DOHH2 (cell line): ENCODE data around the gene AVPR1B.

Source experiments
- H3F3A ChIP-seq: fragments of 200-600 bp; sonication (generic), shearing (Covaris generic); 2 replicates; pipeline ENCODE4 v1.6.0; 2016; ENCODE audit warnings: antibody characterized with exemption, mild to moderate bottlenecking; ENCODE audit not compliant: control insufficient read depth, insufficient read depth
- H3K27ac ChIP-seq: fragments of 200-600 bp; sonication (generic); 2 replicates; pipeline ENCODE4 v1.5.1; 2014; ENCODE audit warnings: low read depth, mild to moderate bottlenecking, low read length, moderate library complexity
- H3K27me3 ChIP-seq: fragments of 200-600 bp; sonication (generic); 2 replicates; pipeline ENCODE4 v1.6.1; 2014; ENCODE audit warnings: mild to moderate bottlenecking, low read length, mixed read lengths; ENCODE audit not compliant: control insufficient read depth
- H3K36me3 ChIP-seq: fragments of 200-600 bp; sonication (generic); 2 replicates; pipeline ENCODE4 v1.6.1; 2014; ENCODE audit warnings: mild to moderate bottlenecking, low read length, moderate library complexity, mixed read lengths; ENCODE audit not compliant: control insufficient read depth
- H3K4me1 ChIP-seq: fragments of 200-600 bp; sonication (generic); 2 replicates; pipeline ENCODE4 v1.6.1; 2014; ENCODE audit warnings: mild to moderate bottlenecking, low read length, mixed read lengths; ENCODE audit not compliant: control insufficient read depth
- H3K4me2 ChIP-seq: fragments of 200-600 bp; sonication (generic); 2 replicates; pipeline ENCODE4 v1.6.0; 2014; ENCODE audit warnings: mild to moderate bottlenecking, low read length, moderate library complexity
- H3K4me3 ChIP-seq: fragments of 200-600 bp; sonication (generic); 2 replicates; pipeline ENCODE4 v1.5.1; 2014; ENCODE audit warnings: mild to moderate bottlenecking, low read length, mixed read lengths
- H3K79me2 ChIP-seq: fragments of 200-600 bp; sonication (generic); 2 replicates; pipeline ENCODE4 v1.6.1; 2014; ENCODE audit warnings: mild to moderate bottlenecking, low read length, mixed read lengths; ENCODE audit not compliant: control insufficient read depth
- H3K9me2 ChIP-seq: fragments of 200-600 bp; sonication (generic); replicated peaks from 2 replicates; pipeline ENCODE4 v1.6.1; 2014; ENCODE audit warnings: mild to moderate bottlenecking, low read length, mixed read lengths; ENCODE audit not compliant: control insufficient read depth
- H3K9me3 ChIP-seq: fragments of 200-600 bp; sonication (generic); 2 replicates; pipeline ENCODE4 v1.6.1; 2014; ENCODE audit warnings: antibody characterized with exemption, low read length, mixed read lengths; ENCODE audit not compliant: control insufficient read depth, insufficient read depth
- H4K20me1 ChIP-seq: fragments of 200-600 bp; sonication (generic); 2 replicates; pipeline ENCODE4 v1.6.0; 2014; ENCODE audit warnings: low read depth, mild to moderate bottlenecking, antibody characterized with exemption, low read length, moderate library complexity; ENCODE audit not compliant: control insufficient read depth, insufficient read depth
- EZH2phosphoT487 ChIP-seq: fragments of 200-600 bp; sonication (generic); IDR thresholded peaks from 2 replicates; pipeline ENCODE4 v1.6.1; 2017; ENCODE audit warnings: borderline replicate concordance, mild to moderate bottlenecking, antibody characterized with exemption, low read length, moderate library complexity, mixed read lengths
- TF ChIP-seq, protein P1 (sequence below): fragments of 200-600 bp; sonication (generic); IDR thresholded peaks from one replicate; pipeline ENCODE4 v1.5.1; 2014; ENCODE audit warnings: antibody characterized with exemption, mild to moderate bottlenecking, low read depth, low read length; ENCODE audit not compliant: poor library complexity, severe bottlenecking

The AVPR1B gene

DNA sequence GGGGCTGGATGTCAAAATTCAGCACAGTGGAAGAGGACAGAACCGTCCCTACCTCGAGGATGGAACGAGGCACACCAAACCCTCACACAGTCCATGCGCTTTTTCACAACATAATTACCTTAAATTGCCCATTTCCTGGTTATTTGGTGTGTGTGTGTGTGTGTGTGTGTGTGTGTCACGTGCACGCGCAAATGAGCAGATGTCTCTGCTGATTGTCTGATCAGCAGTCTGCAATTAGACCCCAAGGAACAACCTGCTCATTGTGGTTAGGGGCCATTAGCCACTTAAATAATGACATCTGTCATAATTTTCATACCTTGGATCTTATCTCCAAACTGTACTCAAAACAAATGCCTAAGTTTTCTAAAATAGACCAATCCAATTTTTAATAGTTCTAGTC lies 23.2 kb downstream of the AVPR1B start:
- no peak overlapping the region for H3K4me3 ChIP-seq
- no peak overlapping the region for H3K4me2 ChIP-seq
- peaks cover 4% of the 10 kb centered on the region; the same call in 1 of the 2 replicates for H3K4me1 ChIP-seq
- no peaks in the 10 kb centered on the region for H3F3A ChIP-seq
- no peaks in the 10 kb centered on the region for H3K27me3 ChIP-seq
- no peak overlapping the region for H3K27ac ChIP-seq
- H3K36me3 ChIP-seq: peaks cover 3% of the 10 kb centered on the region; the same call in 1 of the 2 replicates
- H3K79me2 ChIP-seq: no peaks in the 10 kb centered on the region
- no peaks in the 10 kb centered on the region for H4K20me1 ChIP-seq
- H3K9me2 ChIP-seq: no peaks in the 10 kb centered on the region
- TF ChIP-seq EZH2phosphoT487: no peak
- TF ChIP-seq, protein P1, sequence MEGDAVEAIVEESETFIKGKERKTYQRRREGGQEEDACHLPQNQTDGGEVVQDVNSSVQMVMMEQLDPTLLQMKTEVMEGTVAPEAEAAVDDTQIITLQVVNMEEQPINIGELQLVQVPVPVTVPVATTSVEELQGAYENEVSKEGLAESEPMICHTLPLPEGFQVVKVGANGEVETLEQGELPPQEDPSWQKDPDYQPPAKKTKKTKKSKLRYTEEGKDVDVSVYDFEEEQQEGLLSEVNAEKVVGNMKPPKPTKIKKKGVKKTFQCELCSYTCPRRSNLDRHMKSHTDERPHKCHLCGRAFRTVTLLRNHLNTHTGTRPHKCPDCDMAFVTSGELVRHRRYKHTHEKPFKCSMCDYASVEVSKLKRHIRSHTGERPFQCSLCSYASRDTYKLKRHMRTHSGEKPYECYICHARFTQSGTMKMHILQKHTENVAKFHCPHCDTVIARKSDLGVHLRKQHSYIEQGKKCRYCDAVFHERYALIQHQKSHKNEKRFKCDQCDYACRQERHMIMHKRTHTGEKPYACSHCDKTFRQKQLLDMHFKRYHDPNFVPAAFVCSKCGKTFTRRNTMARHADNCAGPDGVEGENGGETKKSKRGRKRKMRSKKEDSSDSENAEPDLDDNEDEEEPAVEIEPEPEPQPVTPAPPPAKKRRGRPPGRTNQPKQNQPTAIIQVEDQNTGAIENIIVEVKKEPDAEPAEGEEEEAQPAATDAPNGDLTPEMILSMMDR: no peak
- no peaks in the 10 kb centered on the region for H3K9me3 ChIP-seq

DNA sequence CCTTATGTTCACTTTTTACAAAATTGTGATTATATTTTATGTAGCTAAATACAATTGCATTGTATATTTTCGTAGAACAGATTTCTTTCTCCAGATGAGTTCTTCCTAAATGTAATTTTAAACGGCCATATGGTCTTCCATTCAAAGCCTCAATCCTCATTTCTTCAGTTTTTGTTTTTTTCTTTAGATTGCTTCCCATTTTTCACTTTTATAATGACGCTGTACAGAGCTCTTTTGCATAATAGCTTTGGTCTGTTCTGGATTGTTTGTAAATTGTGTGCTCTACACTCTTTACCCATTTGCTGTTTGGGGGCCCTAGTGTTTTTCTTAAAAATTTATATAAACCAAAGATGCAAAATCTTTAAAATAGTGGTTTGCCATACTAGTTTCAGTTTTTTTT lies 27.8 kb downstream of the AVPR1B start:
- TF ChIP-seq, protein P1: no peak
- TF ChIP-seq EZH2phosphoT487: no peak
- Histone ChIP-seq H3K36me3 (no peaks in the 10 kb centered on the region), H3K4me2 (no peak overlapping the region), H3K4me1 (peaks cover 5% of the 10 kb centered on the region; the same call in 1 of the 2 replicates), H3K4me3 (no peak overlapping the region), H3K9me2 (no peaks in the 10 kb centered on the region), H3K27ac (no peak overlapping the region), H3K27me3 (no peaks in the 10 kb centered on the region), H4K20me1 (no peaks in the 10 kb centered on the region), H3F3A (peaks cover 3% of the 10 kb centered on the region; the same call in 1 of the 2 replicates), H3K79me2 (no peaks in the 10 kb centered on the region), H3K9me3 (no peaks in the 10 kb centered on the region)

DNA sequence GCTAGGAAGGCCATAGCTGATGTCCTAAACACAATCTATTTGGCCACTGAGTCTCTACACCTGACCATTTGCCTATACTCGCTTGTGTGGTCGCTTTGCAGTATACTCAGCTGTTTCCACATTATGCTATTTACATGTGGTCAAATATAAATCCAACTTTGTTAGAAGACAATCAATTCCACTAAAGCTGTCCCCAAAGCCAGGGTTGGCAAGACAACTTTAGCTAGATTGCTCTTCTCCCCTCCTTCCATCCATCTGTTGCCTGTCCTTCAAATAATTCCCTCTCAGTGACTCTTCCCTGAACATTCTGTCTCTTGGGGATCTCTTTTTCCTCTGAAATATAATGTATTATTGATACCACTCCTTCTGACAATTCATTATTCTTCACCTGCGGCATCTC lies 30.1 kb downstream of the AVPR1B start:
- TF ChIP-seq EZH2phosphoT487: no peak
- TF ChIP-seq, protein P1: no peak
- Histone ChIP-seq H3K9me3 (no peaks in the 10 kb centered on the region), H3K4me1 (peaks cover 5% of the 10 kb centered on the region; the same call in 1 of the 2 replicates), H3K4me2 (no peak overlapping the region), H4K20me1 (no peaks in the 10 kb centered on the region), H3K4me3 (no peak overlapping the region), H3K27me3 (no peaks in the 10 kb centered on the region), H3K36me3 (no peaks in the 10 kb centered on the region), H3K27ac (no peak overlapping the region), H3K9me2 (no peaks in the 10 kb centered on the region), H3F3A (peaks cover 7% of the 10 kb centered on the region; the same call in 1 of the 2 replicates), H3K79me2 (no peaks in the 10 kb centered on the region)
